ENCODE results near the gene TPSAB1. TPM values are rescaled to one million over a fixed set of nuclear protein-coding genes. Genes with fewer than 3 reads are reported as not detected.
"Not testable (repeated sequence)": the region's sequence is repeated elsewhere in the genome, so short reads cannot be mapped to it uniquely, and the experiment has no call there.

Gene TPSAB1
- total RNA-seq, 1 experiment from 2014 or later, result 22.9 TPM

DNA sequence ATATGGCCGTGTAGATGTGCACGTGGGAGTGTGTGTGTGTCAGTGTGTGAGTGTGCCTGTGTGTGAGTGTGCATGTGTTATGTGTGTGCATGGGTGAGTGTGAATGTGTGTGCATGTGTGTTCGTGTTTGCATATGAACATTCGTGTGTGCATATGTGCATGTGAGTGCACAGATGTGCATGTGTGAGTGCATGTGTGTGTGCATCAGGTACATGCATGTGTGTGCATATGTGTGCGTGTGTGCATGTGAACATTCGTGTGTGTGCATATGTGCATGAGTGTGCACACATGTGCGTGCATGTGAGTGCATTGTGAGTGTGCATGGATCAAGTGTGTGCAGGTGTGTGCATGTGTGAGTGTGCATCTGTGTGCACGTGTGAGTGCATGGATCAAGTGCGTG lies 2.5 kb upstream of the TPSAB1 start:
- Histone ChIP-seq H3K27me3 (replicated peaks; ENCODE audit: insufficient read depth, low read depth, low read length, poor library complexity) (no peaks in the 10 kb centered on the region), H3K4me1 (ENCODE audit: insufficient read depth, low read length, poor library complexity, severe bottlenecking) (peaks cover 4% of the 10 kb centered on the region), H3K27ac (ENCODE audit: low read depth, low read length, poor library complexity, severe bottlenecking) (no peak overlapping the region), H3K36me3 (ENCODE audit: insufficient read depth, low read length, poor library complexity, severe bottlenecking) (no peaks in the 10 kb centered on the region), H3K9me3 (ENCODE audit: low read depth, low read length, poor library complexity, severe bottlenecking) (no peaks in the 10 kb centered on the region), H3K4me3 (ENCODE audit: low read depth, low read length, poor library complexity, severe bottlenecking) (no peak overlapping the region)
- no TSS peak for BruUV-seq (replicated peaks)
- TF ChIP-seq, protein P1, sequence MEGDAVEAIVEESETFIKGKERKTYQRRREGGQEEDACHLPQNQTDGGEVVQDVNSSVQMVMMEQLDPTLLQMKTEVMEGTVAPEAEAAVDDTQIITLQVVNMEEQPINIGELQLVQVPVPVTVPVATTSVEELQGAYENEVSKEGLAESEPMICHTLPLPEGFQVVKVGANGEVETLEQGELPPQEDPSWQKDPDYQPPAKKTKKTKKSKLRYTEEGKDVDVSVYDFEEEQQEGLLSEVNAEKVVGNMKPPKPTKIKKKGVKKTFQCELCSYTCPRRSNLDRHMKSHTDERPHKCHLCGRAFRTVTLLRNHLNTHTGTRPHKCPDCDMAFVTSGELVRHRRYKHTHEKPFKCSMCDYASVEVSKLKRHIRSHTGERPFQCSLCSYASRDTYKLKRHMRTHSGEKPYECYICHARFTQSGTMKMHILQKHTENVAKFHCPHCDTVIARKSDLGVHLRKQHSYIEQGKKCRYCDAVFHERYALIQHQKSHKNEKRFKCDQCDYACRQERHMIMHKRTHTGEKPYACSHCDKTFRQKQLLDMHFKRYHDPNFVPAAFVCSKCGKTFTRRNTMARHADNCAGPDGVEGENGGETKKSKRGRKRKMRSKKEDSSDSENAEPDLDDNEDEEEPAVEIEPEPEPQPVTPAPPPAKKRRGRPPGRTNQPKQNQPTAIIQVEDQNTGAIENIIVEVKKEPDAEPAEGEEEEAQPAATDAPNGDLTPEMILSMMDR (conservative IDR thresholded peaks at IDR 0.05; ENCODE audit: low read depth, low read length), result no peak
- TF ChIP-seq EZH2 (IDR thresholded peaks at IDR 0.05; ENCODE audit: borderline replicate concordance, low read depth, low read length, poor library complexity, severe bottlenecking), result no peak
- CTCF ChIA-PET, result no interaction called here
- intact Hi-C loops (cut with micrococcal nuclease; ENCODE audit: unreplicated experiment), result no loop called here
- POLR2A ChIA-PET (ENCODE audit: low non-redundant PET), result no interaction called here
- DNase-seq (ENCODE audit: low spot score), result no peak

- CTCF ChIA-PET, result interaction anchor here (0.6 kb wide), 1 partner anchor 280 kb away, joined by 5 read pairs; no protein-coding TSS in a partner anchor
These were observed 1.6 kb upstream of the TPSAB1 start for GRCh38 chr16:1238909-1239308.

GRCh38 chr16:1239575-1239974 lies 930 bp upstream of the TPSAB1 start:
- H3K4me3 ChIP-seq (ENCODE audit: low read depth, low read length, poor library complexity, severe bottlenecking); CTCF ChIA-PET; H3K9me3 ChIP-seq (ENCODE audit: low read depth, low read length, poor library complexity, severe bottlenecking); intact Hi-C loops (cut with micrococcal nuclease; ENCODE audit: unreplicated experiment); POLR2A ChIA-PET (ENCODE audit: low non-redundant PET); H3K27me3 ChIP-seq (replicated peaks; ENCODE audit: insufficient read depth, low read depth, low read length, poor library complexity); DNase-seq (ENCODE audit: low spot score); H3K4me1 ChIP-seq (ENCODE audit: insufficient read depth, low read length, poor library complexity, severe bottlenecking); BruUV-seq (replicated peaks); H3K27ac ChIP-seq (ENCODE audit: low read depth, low read length, poor library complexity, severe bottlenecking); H3K36me3 ChIP-seq (ENCODE audit: insufficient read depth, low read length, poor library complexity, severe bottlenecking): not testable (repeated sequence)

More at GRCh38 chr16:1238909-1239308, 1.6 kb upstream of the TPSAB1 start:
- H3K9me3 ChIP-seq (ENCODE audit: low read depth, low read length, poor library complexity, severe bottlenecking); intact Hi-C loops (cut with micrococcal nuclease; ENCODE audit: unreplicated experiment); H3K4me1 ChIP-seq (ENCODE audit: insufficient read depth, low read length, poor library complexity, severe bottlenecking); H3K4me3 ChIP-seq (ENCODE audit: low read depth, low read length, poor library complexity, severe bottlenecking); H3K27me3 ChIP-seq (replicated peaks; ENCODE audit: insufficient read depth, low read depth, low read length, poor library complexity); BruUV-seq (replicated peaks); POLR2A ChIA-PET (ENCODE audit: low non-redundant PET); H3K36me3 ChIP-seq (ENCODE audit: insufficient read depth, low read length, poor library complexity, severe bottlenecking): not testable (repeated sequence)
- peak overlapping the region; percentile 45 for H3K27ac ChIP-seq (ENCODE audit: low read depth, low read length, poor library complexity, severe bottlenecking)
- peak; percentile 55 for DNase-seq (ENCODE audit: low spot score)

- H3K36me3 ChIP-seq (ENCODE audit: insufficient read depth, low read length, poor library complexity, severe bottlenecking); BruUV-seq (replicated peaks); CTCF ChIA-PET; H3K27me3 ChIP-seq (replicated peaks; ENCODE audit: insufficient read depth, low read depth, low read length, poor library complexity); POLR2A ChIA-PET (ENCODE audit: low non-redundant PET); H3K27ac ChIP-seq (ENCODE audit: low read depth, low read length, poor library complexity, severe bottlenecking); H3K4me3 ChIP-seq (ENCODE audit: low read depth, low read length, poor library complexity, severe bottlenecking); H3K9me3 ChIP-seq (ENCODE audit: low read depth, low read length, poor library complexity, severe bottlenecking); intact Hi-C loops (cut with micrococcal nuclease; ENCODE audit: unreplicated experiment); DNase-seq (ENCODE audit: low spot score): not testable (repeated sequence)
- peaks cover 11% of the 10 kb centered on the region for H3K4me1 ChIP-seq (ENCODE audit: insufficient read depth, low read length, poor library complexity, severe bottlenecking)
These were observed 576 bp downstream of the TPSAB1 start for GRCh38 chr16:1241081-1241480.

- H3K36me3 ChIP-seq (ENCODE audit: insufficient read depth, low read length, poor library complexity, severe bottlenecking); H3K27ac ChIP-seq (ENCODE audit: low read depth, low read length, poor library complexity, severe bottlenecking); CTCF ChIA-PET; intact Hi-C loops (cut with micrococcal nuclease; ENCODE audit: unreplicated experiment); POLR2A ChIA-PET (ENCODE audit: low non-redundant PET); H3K9me3 ChIP-seq (ENCODE audit: low read depth, low read length, poor library complexity, severe bottlenecking); H3K4me3 ChIP-seq (ENCODE audit: low read depth, low read length, poor library complexity, severe bottlenecking); H3K27me3 ChIP-seq (replicated peaks; ENCODE audit: insufficient read depth, low read depth, low read length, poor library complexity); DNase-seq (ENCODE audit: low spot score); BruUV-seq (replicated peaks): not testable (repeated sequence)
- peaks cover 29% of the 10 kb centered on the region for H3K4me1 ChIP-seq (ENCODE audit: insufficient read depth, low read length, poor library complexity, severe bottlenecking)
These were observed 2.9 kb downstream of the TPSAB1 start for GRCh38 chr16:1243363-1243762.

GRCh38 chr16:1243907-1244850 lies 3.7 kb downstream of the TPSAB1 start:
- DNase-seq (ENCODE audit: low spot score); CTCF ChIA-PET; H3K4me3 ChIP-seq (ENCODE audit: low read depth, low read length, poor library complexity, severe bottlenecking); H3K9me3 ChIP-seq (ENCODE audit: low read depth, low read length, poor library complexity, severe bottlenecking); H3K36me3 ChIP-seq (ENCODE audit: insufficient read depth, low read length, poor library complexity, severe bottlenecking); H3K27me3 ChIP-seq (replicated peaks; ENCODE audit: insufficient read depth, low read depth, low read length, poor library complexity); intact Hi-C loops (cut with micrococcal nuclease; ENCODE audit: unreplicated experiment); BruUV-seq (replicated peaks); POLR2A ChIA-PET (ENCODE audit: low non-redundant PET): not testable (repeated sequence)
- Histone ChIP-seq H3K4me1 (ENCODE audit: insufficient read depth, low read length, poor library complexity, severe bottlenecking) (peaks cover 26% of the 10 kb centered on the region), H3K27ac (ENCODE audit: low read depth, low read length, poor library complexity, severe bottlenecking) (peak overlapping the region; percentile 90)

Data from A673 (cell line).